GM12801 (cell line): Measurements from ENCODE around the gene SNX13.

Experiments
- CTCF ChIP-seq: IDR thresholded peaks from one replicate; pipeline ENCODE4 v1.5.1; 2011; ENCODE audit warnings: control low read depth; ENCODE audit not compliant: insufficient read length; ENCODE audit errors: extremely low read depth

The SNX13 gene

GRCh38 chr7:17936321-17936720 is 4.0 kb downstream of the SNX13 start:
- TF ChIP-seq CTCF = no peak

- no peak for TF ChIP-seq CTCF
Observed at GRCh38 chr7:17934612-17935240, 5.6 kb downstream of the SNX13 start.

GRCh38 chr7:17934094-17934493 is 6.2 kb downstream of the SNX13 start:
- no peak for TF ChIP-seq CTCF

GRCh38 chr7:17932770-17933169 is 7.5 kb downstream of the SNX13 start:
- TF ChIP-seq CTCF = no peak

- no peak for TF ChIP-seq CTCF
Observed at GRCh38 chr7:17931069-17931468, 9.2 kb downstream of the SNX13 start.

- TF ChIP-seq CTCF = no peak
Observed at GRCh38 chr7:17930546-17930945, 9.7 kb downstream of the SNX13 start.

- TF ChIP-seq CTCF = no peak
Observed at GRCh38 chr7:17929647-17930395, 10.5 kb downstream of the SNX13 start.
